RKO (cell line): ENCODE data around the gene ZNF276.

Experiments
- DNase-seq: peaks from one replicate; pipeline ENCODE4 v3.0.0-alpha.2; 2016; ENCODE audit warnings: low spot score

ZNF276 gene

DNA sequence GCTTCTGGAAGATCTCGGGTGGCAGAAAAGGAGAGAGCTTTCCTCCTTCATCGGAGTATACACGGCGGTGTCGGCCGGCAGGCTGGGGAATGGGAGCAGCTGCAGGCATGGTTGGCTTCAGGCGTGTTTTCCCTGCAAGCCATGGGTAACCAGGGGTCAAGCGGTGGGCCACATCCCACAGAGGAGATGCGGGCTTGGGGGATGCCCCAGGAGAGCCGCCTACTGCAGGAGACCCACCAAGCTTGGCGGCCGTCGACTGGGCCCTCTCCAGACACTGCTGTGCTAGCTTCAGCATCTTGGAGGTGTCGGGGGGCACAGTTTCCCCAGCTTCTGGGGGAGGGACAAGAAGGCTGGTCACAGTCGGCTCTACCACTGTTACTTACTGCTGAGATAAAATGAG is 4.8 kb upstream of the ZNF276 start:
- DNase-seq = no peak

DNA sequence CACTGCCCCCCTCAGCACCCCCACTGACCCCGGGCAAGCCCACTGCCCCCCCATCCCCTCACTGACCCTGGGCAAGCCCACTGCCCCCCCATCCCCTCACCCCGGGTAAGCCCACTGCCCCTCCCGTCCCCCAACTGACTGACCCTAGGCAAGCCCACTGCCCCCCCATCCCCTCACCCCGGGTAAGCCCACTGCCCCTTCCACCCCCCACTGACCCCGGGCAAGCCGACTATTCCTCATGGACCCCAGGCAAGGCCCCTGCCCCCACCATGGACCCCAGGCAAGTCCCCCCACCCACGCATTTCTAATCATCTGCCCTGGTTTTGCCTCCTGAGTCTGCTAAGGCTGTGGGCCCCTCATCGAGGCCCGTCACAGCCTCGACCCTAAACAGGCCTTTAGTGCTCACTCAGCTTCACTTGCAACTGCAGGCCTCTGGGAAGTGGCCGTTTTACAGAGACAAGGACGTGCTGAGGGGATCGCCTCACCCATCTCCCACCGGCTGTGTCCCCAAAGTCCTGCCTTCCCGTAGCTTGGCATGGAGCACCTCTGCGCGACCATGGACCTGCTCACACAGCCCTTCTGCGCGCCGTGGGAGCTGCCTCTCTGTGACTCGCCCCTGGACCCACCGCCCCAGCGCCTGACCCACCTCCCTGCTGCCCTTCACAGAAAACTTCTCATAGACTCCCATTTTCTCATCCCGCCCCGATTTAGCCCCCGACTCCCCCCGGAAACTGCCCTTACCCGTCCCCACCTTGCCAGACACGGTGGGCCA is 4.2 kb upstream of the ZNF276 start:
- no peak for DNase-seq

DNA sequence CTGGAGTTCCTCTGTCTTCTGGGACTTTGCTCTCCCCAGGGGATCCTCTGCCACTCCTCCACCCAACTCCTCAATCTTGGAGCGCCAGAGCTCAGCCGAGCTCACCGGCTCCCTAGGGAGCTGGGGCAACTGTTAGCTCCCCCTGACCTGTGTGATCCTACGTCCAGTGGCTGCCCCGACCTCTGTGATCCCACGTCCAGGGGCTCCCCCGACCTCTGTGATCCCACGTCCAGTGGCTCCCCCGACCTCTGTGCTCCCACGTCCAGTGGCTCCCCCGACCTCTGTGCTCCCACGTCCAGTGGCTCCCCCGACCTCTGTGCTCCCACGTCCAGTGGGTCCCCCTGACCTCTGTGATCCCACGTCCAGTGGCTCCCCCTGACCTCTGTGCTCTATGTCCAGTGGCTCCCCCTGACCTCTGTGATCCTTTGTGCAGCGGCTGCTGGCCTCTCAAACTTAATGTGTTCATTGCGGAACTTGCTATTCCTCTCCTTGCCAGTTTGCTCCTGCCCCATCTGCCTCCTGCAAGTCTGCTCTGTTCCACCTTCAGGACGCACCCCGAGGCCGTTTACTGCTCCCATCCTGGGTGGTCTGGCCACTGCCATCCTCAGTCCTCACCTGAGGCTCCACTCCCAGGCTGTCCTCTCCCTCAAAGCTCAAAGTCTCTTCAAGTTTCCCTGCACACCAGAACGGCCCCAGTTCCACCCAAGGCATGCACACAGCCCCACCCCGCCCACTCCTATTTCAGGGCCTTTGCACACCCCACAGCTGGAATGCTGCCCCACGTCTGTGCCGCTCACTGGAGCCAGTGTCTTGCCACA is 3.4 kb upstream of the ZNF276 start:
- no peak for DNase-seq

DNA sequence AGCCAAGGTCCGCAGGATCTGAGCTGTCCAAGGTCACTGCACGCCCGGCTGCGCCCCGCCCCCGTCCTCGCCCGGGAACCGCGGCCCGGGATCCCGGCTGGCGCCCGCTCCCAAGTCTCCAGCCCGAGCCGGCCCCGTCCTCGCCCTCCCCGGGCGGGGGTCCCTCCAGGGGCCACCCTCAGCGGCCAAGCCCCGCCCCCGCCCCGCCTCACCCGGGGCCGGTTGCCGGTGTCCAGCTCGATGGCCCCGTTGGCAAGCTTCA is 855 bp upstream of the ZNF276 start:
- no peak for DNase-seq

DNA sequence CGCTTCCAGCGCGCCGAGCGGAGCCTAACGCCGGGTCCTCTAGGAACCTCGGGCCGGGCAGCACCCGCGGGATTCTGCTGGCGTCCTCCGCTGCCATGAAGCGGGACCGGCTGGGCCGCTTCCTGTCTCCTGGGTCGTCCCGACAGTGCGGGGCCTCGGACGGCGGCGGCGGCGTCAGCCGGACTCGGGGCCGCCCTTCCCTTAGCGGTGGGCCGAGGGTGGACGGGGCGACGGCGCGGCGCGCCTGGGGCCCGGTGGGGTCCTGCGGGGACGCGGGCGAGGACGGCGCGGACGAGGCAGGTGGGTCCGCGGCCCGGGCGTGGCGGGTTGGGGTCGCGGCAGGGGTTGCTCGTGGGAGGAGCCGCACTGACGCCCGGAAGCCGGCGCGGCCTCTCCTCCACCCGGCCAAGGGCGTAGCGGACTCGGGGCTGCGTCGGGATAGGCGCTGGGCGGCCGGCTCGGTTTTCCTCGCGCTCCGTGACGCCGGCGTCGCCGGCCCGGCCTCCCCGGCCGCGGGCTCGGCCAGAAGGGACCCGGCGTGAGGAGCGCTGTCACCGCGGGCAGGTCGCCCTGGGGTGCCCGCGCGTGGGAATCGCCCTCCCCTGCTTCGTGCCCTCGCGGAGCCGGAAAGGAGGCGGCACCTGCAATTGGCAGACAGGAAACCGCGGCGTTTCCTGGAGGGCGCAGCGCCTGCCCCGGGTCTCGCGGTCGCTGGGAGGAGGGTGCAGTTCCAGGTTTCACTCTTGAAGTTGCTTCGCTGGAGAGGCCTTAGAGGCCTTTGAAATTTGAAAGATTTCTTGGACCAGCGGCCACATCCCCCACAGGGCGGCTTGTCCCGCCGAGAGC is 432 bp downstream of the ZNF276 start:
- DNase-seq = peak; percentile 65

DNA sequence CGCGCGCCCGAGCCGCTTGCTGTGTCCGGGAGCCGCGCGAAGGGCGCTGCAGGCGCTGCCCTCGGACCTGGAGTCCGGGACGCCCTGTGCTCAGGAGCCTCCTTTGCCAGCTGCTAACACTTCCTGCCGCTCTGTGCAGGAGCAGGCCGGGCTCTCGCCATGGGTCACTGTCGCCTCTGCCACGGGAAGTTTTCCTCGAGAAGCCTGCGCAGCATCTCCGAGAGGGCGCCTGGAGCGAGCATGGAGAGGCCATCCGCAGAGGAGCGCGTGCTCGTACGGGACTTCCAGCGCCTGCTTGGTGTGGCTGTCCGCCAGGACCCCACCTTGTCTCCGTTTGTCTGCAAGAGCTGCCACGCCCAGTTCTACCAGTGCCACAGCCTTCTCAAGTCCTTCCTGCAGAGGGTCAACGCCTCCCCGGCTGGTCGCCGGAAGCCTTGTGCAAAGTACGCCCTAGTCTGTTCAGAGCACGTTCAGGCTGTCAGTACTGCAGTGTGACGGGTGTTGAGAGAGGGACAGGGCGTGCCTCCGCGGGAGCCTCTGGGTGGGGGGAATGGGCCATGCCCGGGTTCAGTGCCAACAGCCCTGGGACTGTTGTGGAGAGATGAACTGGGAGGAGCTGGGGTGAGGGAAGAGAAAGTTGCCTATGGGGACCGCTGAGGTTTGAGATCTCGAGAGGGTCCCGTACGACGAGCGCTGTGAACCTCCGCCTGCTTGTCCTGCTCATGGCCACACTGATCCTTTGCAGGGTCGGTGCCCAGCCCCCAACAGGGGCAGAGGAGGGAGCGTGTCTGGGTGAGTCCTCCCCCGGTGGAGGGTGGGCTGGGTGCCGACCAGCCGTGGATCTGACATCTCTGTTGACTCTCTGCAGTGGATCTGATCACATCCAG is 1.3 kb downstream of the ZNF276 start:
- peak; percentile 86 for DNase-seq

DNA sequence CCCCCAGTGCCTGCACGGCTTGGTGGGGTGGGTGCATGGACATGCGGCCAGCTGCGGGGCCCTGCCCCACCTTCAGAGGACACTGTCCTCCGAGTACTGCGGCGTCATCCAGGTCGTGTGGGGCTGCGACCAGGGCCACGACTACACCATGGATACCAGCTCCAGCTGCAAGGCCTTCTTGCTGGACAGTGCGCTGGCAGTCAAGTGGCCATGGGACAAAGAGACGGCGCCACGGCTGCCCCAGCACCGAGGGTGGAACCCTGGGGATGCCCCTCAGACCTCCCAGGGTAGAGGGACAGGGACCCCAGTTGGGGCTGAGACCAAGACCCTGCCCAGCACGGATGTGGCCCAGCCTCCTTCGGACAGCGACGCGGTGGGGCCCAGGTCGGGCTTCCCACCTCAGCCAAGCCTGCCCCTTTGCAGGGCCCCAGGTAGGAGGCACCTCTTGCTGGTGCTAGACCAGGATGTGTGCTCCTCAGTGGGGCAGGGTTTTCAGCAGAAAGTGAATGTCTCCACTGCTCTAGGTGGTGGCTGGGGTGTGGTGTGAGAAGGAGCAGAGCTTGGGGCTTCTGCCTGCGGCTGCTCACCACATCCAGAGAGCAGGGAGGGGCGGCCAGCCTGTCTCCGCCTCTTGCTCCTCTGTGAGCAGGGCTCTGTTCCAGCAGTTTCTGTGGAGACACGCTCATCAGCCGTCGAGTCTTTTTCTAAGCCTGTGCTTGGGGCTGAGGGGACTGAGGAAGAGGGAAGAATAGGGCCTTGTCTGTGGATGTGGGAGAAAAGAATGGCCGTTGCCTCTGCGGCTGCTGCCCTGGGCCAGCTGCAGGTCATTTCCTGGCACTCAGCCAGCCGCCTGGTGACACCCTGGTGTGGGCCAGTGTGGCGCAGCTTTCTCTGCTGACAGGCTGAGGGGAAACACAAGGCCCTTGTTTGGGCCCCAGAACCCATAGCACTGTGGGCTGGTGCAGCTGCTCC is 2.2 kb downstream of the ZNF276 start:
- no peak for DNase-seq

DNA sequence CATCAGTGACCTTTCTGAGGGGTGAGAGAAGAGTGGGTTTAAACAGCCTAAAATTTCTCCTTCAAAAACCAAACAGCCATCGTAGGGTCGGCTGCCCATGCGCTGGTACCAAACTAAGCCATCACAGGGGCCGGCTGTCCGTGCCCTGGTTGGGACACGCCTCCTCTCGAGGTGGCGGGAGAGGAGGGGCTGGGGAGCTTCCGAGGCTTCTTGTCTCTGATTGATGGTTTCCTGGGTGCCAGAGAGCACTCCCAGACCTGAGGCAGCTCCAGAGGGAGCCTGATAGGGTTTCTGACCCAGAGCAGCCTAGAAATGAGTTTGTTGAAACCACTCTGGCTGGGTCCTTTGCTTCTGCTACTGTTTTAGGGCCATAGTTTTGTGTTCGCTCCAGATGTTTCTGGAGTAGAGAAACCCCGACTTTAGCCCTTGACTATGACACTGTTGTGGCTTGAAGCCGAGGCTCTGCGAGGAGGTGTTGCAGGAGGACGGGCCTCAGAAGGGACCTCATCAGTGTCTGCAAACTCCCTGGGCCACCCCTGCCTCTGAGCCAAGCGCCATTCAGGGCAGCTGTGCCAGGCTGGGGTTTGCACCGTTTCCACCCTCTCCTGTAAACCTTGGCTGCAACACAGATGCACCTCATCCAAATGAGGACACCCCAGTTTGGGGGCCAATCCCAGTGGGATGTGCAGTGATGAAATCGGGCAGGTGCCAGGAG is 6.2 kb downstream of the ZNF276 start:
- no peak for DNase-seq

DNA sequence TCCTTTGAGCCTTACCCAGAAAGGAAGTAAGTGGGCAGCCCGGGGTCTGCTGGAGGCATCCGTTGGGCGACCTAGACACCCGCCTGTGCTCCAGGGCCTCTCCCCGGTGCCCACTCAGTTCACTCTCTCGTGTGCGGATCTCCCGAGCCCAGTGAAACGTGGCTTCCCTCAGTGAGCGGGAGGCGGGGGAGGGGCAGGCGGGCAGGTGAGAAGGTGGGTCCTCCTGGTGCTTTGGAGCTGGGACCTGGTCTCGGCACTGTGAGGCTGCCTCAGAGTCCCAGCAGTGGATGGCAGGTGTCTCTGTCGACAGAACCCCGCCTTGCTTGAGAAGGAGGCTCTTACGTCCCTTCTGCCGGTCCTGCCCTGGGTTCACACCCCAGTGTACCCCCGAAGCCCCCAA is 8.0 kb downstream of the ZNF276 start:
- no peak for DNase-seq

DNA sequence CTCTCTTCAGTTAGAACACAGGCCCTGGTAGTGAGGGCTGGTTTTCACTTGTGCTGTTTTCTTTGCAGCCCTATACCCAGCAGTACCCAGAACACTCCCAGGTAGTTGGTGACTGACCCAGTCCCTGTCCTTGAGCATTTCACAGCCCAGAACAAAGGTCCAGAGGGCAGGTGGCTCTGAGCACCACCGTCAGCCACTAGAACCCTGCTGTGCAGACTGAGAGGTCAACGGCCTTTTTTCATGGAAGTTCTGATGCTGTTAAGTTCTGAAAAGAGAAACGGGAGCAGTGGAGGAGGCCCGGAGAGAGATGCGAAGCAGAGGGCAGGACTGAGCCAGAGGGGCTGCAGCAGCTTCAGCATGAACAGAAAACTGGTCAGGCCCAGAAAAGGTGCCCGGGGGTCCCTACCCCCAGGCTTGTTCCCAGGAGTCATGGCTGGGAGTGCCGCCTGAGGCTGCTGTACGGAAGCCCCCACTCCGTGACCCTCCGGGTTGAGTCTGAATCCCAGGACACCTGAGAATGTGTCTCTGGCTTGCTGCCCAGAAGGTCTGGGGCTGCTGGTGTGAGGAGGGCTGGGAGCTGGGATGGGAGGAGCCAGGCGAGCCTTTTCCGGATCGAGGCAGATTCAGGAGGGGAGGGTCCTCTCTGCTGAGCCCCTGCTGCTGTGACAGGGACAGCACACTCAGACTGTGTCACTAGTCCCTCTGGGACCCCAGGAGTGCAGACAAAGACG is 8.7 kb downstream of the ZNF276 start:
- DNase-seq = no peak

DNA sequence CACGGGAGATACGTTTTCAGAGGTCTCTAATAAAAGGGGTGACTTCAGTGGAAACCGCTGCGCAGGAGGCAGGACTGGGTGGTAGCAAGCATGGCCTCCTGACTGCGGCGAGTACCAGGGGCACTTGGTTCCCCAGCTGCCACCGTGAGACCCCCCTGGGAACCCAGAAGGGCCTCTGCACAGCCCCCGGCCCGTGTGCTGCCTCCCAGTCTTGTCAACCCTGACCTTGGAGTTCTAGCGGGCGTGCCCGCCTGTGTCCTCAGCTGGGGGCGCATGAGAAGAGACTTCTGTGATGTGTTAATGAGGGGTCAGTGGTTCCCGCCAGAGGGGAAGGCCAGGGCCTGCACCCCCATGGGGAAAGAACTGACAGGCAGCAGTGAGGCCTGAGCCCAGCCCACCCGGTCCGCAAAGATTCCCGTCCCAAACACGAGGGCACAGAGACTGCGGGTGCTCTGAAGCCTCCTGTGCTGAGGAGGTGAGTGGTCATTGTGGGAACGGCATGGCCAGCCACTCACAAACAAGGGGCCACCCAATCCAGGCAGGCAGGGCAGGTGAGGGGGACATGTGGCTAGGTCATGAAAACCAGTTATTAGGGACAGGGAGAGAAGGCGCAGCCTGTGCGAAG is 9.4 kb downstream of the ZNF276 start:
- DNase-seq = no peak

DNA sequence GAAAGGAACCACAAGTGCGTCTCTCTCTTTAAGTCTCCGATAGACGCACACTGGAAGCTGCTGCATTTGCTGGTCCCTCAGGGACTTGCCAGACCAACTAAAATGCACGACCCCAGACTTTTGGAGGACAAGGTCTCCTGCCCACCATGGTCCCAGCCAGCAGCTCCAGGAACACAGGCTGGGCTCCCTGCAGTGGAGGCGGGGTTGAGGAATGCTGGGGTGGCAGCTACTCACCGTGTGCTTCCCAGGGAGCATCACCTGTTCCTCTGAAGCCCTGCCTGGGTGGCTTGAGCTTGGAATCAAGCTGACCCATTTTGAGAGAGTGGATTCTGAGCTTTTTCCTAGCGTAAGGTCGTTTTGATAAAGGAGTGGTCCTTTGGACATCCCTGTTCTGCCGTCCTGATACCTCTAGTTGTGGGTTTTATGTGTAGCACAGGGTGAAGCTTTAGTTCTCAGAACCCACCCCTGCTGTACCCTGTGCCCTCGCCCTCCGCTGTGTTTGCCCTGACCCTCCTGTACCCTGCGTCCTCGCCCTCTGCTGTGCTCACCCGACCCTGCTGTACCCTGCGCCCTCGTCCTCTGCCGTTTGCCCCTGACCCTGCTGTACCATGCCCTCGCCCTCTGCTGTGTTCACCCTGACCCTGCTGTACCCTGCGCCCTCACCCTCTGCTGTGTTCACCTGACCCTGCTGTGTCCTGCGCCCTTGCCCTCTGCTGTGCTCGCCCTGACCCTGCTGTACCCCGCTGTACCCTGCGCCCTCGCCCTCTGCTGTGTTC is 11.0 kb downstream of the ZNF276 start:
- DNase-seq = no peak

DNA sequence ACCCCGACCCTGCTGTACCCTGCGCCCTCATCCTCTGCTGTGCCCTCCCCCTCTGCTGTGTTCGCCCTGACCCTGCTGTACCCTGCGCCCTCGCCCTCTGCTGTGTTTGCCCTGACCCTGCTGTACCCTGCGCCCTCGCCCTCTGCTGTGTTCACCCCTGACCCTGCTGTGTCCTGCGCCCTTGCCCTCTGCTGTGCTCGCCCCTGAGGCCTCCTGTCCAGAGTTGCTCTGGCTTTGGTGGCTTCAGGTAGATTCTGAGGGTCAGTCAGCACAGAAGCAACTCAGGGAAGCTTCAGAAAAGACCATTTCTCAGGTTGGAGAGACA is 11.5 kb downstream of the ZNF276 start:
- no peak for DNase-seq

DNA sequence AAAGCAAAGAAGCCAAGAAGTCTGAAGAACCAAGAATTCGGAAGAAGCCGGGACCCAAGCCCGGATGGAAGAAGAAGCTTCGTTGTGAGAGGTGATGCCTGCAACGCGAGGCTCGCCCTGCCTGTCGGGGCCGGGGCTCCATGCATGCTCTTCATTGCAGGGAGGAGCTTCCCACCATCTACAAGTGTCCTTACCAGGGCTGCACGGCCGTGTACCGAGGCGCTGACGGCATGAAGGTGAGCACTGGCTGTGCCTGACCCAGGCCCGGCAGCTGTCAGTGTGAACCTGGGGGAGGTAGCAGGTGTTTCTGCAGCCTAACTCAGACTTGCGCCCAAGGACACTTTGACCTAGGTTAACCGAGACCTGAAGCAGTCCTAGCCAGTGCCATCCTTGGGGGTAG is 12.0 kb downstream of the ZNF276 start:
- no peak for DNase-seq

DNA sequence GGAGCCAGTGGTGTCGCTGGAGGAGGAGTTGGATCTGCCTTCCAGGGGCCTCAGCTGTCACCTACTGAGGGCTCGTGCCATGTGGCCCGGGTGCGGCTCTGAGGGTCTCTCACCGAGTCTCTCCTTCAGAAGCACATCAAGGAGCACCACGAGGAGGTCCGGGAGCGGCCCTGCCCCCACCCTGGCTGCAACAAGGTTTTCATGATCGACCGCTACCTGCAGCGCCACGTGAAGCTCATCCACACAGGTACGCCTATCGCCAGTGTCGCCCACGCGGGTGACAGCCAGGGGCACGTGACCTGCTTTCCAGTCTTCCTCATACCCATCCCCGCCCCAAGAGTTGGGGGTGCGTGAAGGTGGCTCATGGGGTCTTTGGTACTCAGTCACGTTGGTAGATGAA is 12.5 kb downstream of the ZNF276 start:
- no peak for DNase-seq

DNA sequence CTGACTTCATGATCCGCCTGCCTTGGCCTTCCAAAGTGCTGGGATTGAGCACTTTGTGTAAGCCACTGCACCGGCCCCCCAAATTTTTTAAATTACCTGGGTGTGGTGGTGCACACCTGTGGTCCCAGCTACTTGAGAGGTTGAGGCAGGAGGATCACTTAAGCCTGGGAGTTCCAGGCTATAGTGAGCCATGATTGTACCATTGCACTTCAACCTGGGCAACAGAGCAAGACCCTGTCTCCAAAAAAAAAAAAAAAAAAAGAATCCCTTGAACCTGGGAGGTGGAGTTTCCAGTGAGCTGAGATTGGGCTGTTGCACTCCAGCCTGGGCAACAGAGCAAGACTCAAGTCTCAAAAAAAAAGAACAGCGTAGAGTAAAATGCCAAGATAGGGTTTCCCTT is 15.2 kb downstream of the ZNF276 start:
- no peak for DNase-seq

DNA sequence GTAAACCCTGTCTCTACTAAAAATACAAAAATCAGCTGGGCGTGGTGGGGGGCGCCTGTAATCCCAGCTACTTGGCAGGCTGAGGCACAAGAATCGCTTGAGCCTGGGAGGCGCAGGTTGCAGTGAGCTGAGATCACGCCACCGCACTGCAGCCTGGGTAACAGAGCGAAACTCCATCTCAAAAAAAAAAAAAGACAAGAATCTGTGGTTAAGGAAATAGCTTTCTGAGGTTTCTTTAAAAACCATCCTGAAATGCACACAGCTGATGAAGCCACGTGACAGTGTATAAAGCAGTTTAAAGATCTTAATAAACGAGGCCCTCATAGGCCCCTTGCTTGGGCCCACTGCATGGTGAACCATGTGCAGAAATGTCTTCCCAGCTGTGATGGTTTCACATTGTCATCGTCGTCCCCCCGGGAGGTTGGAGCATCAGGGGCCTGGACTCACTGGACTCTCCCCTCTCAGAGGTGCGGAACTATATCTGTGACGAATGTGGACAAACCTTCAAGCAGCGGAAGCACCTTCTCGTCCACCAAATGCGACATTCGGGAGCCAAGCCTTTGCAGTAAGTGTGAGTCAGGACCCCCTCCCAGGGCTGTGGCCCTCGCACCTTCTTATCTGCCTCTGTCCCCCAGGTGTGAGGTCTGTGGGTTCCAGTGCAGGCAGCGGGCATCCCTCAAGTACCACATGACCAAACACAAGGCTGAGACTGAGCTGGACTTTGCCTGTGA is 16.2 kb downstream of the ZNF276 start:
- no peak for DNase-seq

DNA sequence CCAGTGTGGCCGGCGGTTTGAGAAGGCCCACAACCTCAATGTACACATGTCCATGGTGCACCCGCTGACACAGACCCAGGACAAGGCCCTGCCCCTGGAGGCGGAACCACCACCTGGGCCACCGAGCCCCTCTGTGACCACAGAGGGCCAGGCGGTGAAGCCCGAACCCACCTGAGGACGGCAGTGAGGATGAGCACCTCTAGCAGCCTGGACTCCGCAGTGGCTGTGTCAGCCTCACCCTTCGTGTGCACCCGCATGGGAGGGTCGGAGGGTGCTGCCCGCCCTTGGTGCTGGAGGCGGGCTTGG is 16.7 kb downstream of the ZNF276 start:
- no peak for DNase-seq
